Activated naive CD4-positive, alpha-beta T cell treated with anti-CD3 and anti-CD28 coated beads, Interleukin-2, amount 50 U/mL, for 72 hours (primary cell): ENCODE measurements around the gene ACER2. TPM values are rescaled to one million over a fixed set of nuclear protein-coding genes. Genes with fewer than 3 reads are reported as not detected.
A peak's percentile ranks its signal among the peaks of the same experiment; 100 is the strongest.
"Not testable (repeated sequence)": the region's sequence is repeated elsewhere in the genome, so short reads cannot be mapped to it uniquely, and the experiment has no call there.

Source experiments
- ATAC-seq, 2 donors: fragments of 150-1000 bp; cut with Tn5 transposase; 2 replicates each; pipeline ENCODE4 v1.10.0; 2021; ENCODE audit warnings: mild to moderate bottlenecking in 2 of 2, moderate library complexity in 2 of 2
- DNase-seq, 2 donors: peaks; one replicate each; pipeline ENCODE4 v3.0.0; 2021 to 2022; ENCODE audit warnings: low spot score in 2 of 2
- H3K27ac Mint-ChIP-seq, 2 donors: one replicate each; pipeline ENCODE4 v1.8.0; 2022; ENCODE audit warnings: mild to moderate bottlenecking in 2 of 2, mixed read lengths in 2 of 2
- H3K36me3 Mint-ChIP-seq, 2 donors: one replicate each; pipeline ENCODE4 v1.8.0; 2022; ENCODE audit warnings: mixed read lengths in 2 of 2
- H3K9me3 Mint-ChIP-seq, 2 donors: one replicate each; pipeline ENCODE4 v1.8.0; 2022; ENCODE audit warnings: mixed read lengths in 2 of 2
- total RNA-seq, 2 donors: library from RNA; stranded (reverse); gene quantifications; one replicate each; pipeline ENCODE4 v1.2.3, GENCODE V29; 2022

Gene ACER2
- 1 to 10 TPM; 1.2 to 4.3 TPM for total RNA-seq

DNA sequence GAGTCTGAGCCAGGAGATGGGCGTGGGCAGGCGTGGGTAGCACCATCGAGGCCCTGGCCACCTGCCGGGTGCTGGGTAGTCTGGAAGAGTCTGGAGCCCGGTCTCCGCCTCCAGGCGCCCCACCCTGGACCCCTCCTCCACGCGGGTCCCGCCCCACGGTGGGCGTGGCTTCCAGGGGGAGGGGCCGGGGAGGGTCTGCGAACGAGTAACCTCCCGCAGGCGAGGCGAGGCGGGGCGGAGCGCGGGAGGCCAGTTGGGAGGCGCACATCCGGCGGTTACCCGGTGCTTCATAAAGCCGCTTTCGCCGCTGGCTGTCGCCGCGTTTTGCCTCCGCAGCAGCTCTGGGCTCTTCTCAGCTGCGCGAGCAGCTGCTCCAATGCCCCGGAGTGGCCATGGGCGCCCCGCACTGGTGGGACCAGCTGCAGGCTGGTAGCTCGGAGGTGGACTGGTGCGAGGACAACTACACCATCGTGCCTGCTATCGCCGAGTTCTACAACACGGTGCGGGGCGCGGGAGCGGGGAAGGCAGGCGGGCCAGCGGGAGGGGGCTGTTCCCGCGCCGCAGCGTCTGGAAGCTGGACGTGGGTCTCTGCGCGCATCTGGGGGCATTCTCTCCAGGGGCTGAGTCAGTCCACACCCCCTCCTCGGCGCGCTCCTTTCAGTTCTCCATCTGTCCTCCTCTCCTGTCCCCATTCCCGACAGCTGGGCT lies at the start of gene ACER2:
Gene ACER2 (plus strand): TSS at position 317 of the 708 bp plus-strand sequence. CDS start 76 bp downstream, at position 393.
- H3K9me3 Mint-ChIP-seq = no peaks in the 10 kb centered on the region
- H3K27ac Mint-ChIP-seq = peak within 1 kb of the TSS; percentile 84 to 87
- peak; percentile 92 to 100 for DNase-seq
- peaks cover 0 to 9% of the 10 kb centered on the region in 2 donors for H3K36me3 Mint-ChIP-seq
- peak; percentile 92 to 96 for ATAC-seq

- peaks cover 0 to 5% of the 10 kb centered on the region in 2 donors for H3K36me3 Mint-ChIP-seq
- ATAC-seq (no peak), DNase-seq (no peak)
- peak overlapping the region in 1 of 2 donors; percentile 76 for H3K27ac Mint-ChIP-seq
- no peaks in the 10 kb centered on the region for H3K9me3 Mint-ChIP-seq
Observed at GRCh38 chr9:19369107-19369506, 39.7 kb upstream of the ACER2 start.

DNA sequence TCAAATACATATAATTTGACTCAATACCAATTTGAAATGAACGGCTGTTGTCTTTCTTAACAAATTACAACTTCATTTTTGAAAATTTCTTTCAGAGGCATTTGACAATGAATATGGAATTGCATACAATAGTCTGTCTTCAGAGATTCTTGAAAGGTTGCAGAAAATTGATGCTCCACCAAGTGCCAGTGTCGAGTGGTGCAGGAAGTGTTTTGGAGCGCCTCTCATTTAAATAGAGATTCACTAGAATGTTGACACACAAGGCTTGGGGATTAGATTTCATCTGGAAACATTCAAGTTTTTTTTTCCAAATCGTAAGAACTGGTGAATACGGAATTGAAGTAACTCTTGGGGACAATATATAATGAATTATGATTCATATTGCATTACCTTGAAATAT lies 36.9 kb upstream of the ACER2 start:
- Mint-ChIP-seq H3K9me3 (no peaks in the 10 kb centered on the region), H3K27ac (peak overlapping the region in 1 of 2 donors; percentile 84), H3K36me3 (peaks cover 9 to 32% of the 10 kb centered on the region in 2 donors)
- DNase-seq (no peak), ATAC-seq (no peak)

- Mint-ChIP-seq H3K27ac (peak overlapping the region in 1 of 2 donors; percentile 84), H3K36me3 (peaks cover 15 to 38% of the 10 kb centered on the region in 2 donors), H3K9me3 (no peaks in the 10 kb centered on the region)
- ATAC-seq = peak in 1 of 2 donors; percentile 16
- DNase-seq = no peak
Observed at GRCh38 chr9:19372567-19372966, 36.2 kb upstream of the ACER2 start.

GRCh38 chr9:19373527-19373926 lies 35.3 kb upstream of the ACER2 start:
- Mint-ChIP-seq H3K36me3 (peaks cover 25 to 48% of the 10 kb centered on the region in 2 donors), H3K9me3 (no peaks in the 10 kb centered on the region), H3K27ac (peak overlapping the region; percentile 22 to 84)
- DNase-seq (no peak), ATAC-seq (no peak)

GRCh38 chr9:19375538-19375937 lies 33.3 kb upstream of the ACER2 start:
- Mint-ChIP-seq H3K36me3 (peaks cover 45 to 68% of the 10 kb centered on the region in 2 donors), H3K9me3 (no peaks in the 10 kb centered on the region), H3K27ac (peak overlapping the region in 1 of 2 donors; percentile 100)
- ATAC-seq = no peak
- DNase-seq = no peak

- Mint-ChIP-seq H3K27ac (peak overlapping the region in 1 of 2 donors; percentile 100), H3K9me3 (no peaks in the 10 kb centered on the region)
- ATAC-seq = no peak
Observed at GRCh38 chr9:19376931-19377330, 31.9 kb upstream of the ACER2 start.

GRCh38 chr9:19378164-19378563 lies 30.6 kb upstream of the ACER2 start:
- DNase-seq (no peak), ATAC-seq (no peak)
- peaks cover 54 to 77% of the 10 kb centered on the region in 2 donors for H3K36me3 Mint-ChIP-seq
- peak overlapping the region; percentile 100 for H3K27ac Mint-ChIP-seq
- no peaks in the 10 kb centered on the region for H3K9me3 Mint-ChIP-seq

More at GRCh38 chr9:19376931-19377330, 31.9 kb upstream of the ACER2 start:
- no peak for DNase-seq
- H3K36me3 Mint-ChIP-seq = peaks cover 54 to 77% of the 10 kb centered on the region in 2 donors

DNA sequence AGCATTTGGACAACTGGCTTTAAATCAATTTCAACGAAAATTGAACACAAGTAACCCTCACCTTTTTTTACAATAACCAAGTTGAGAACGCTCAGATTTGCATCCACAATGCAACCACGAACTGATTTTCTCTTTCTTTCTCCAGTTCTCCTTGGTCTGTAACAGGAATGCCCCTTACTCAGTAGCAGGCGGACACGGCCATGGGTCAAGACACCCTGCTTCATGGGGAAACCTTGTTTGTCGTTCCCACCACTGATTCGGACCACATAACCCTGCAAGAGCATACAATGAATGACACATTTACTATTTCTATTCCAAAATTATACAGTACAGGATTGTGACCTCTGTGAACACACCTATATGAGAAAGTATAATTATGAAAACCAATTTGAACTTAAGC lies 30.2 kb upstream of the ACER2 start:
- H3K36me3 Mint-ChIP-seq = peaks cover 54 to 76% of the 10 kb centered on the region in 2 donors
- peak overlapping the region; percentile 100 for H3K27ac Mint-ChIP-seq
- no peak for DNase-seq
- no peak for ATAC-seq
- no peaks in the 10 kb centered on the region for H3K9me3 Mint-ChIP-seq

- H3K9me3 Mint-ChIP-seq = no peaks in the 10 kb centered on the region
- peak overlapping the region; percentile 100 for H3K27ac Mint-ChIP-seq
- peaks cover 54 to 70% of the 10 kb centered on the region in 2 donors for H3K36me3 Mint-ChIP-seq
- ATAC-seq (no peak), DNase-seq (no peak)
Observed at GRCh38 chr9:19379283-19379682, 29.5 kb upstream of the ACER2 start.

DNA sequence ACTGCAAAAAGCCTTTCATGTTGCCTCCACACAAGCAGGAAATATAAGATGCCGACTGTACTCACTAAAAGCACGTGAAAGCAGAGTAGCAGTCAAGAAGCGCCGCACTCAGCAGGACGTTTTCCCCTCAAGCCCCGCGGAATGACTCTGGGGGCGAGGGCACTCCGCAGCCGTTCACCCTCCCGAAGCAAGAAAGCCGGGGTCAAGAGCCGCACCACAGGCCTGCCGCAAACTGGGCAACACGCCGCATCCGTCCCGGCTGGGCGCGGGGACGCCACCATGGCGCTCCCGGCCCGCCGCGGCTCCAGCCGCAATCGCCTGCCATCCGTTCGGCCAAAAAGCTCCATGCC lies 29.1 kb upstream of the ACER2 start:
- H3K36me3 Mint-ChIP-seq = peaks cover 54 to 66% of the 10 kb centered on the region in 2 donors
- H3K27ac Mint-ChIP-seq = peak overlapping the region; percentile 100
- H3K9me3 Mint-ChIP-seq = no peaks in the 10 kb centered on the region
- ATAC-seq (peak; percentile 36 to 44), DNase-seq (no peak)

GRCh38 chr9:19380826-19381075 lies 28.1 kb upstream of the ACER2 start:
- H3K27ac Mint-ChIP-seq = peak overlapping the region; percentile 100
- peaks cover 54 to 57% of the 10 kb centered on the region in 2 donors for H3K36me3 Mint-ChIP-seq
- DNase-seq (no peak), ATAC-seq (no peak)
- H3K9me3 Mint-ChIP-seq = no peaks in the 10 kb centered on the region

DNA sequence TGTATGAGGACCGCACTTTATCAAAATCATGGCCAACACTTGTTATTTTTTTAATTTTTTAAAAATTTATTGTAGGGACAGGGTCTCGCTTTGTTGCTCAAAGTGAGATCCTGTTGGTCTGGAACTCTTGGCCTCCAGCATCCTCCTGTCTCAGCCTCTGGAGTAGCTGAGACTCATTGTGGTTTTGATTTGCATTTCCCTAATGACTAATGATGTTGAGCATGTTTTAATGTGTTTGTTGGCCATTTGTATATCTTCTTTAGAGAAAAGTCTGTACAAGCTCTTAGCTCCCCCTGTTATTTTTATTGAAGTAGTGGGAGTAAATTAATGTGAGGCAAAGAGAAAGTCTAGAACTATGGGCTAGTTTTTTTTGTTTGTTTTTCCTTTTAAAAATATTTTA lies 27.2 kb upstream of the ACER2 start:
- peaks cover 46 to 48% of the 10 kb centered on the region in 2 donors for H3K36me3 Mint-ChIP-seq
- H3K9me3 Mint-ChIP-seq = no peaks in the 10 kb centered on the region
- DNase-seq (no peak), ATAC-seq (no peak)
- peak overlapping the region in 1 of 2 donors; percentile 100 for H3K27ac Mint-ChIP-seq

- not testable (repeated sequence) for H3K9me3 Mint-ChIP-seq, DNase-seq, ATAC-seq, H3K27ac Mint-ChIP-seq
- peaks cover 12% of the 10 kb centered on the region in 2 donors for H3K36me3 Mint-ChIP-seq
Observed at GRCh38 chr9:19385212-19385611, 23.6 kb upstream of the ACER2 start.

DNA sequence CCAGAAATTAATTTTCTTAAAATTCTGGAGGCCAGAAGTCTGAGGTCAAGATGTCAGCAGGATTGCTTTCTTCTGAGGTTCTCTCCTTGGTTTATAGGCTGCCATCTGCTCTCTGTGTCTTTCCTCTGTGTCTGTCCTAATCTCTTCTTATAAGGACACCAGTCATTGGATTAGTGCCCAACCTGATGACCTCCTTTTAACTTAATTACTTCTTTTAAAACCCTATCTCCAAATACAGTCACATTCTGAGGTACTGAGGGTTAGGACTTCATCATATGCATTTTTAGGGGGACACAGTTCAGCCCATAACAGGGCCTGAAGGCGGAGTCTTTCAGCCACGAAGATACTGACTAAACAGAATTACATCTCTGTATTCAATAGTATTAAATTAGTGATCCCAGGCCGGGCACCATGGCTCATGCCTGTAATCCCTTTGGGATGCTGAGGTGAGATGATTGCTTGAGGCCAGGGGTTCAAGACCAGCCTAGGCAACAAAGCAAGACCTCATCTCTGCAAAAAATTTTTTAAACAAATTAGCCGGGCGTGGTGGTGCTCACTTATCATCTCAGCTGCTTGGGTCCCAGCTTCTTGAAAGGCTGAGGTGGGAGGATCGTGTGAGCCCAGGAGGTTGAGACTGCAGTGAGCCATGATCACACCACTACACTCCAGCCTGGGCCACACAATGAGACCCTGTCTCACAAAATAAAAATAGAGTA lies 22.9 kb upstream of the ACER2 start:
- H3K9me3 Mint-ChIP-seq = no peaks in the 10 kb centered on the region
- DNase-seq (no peak), ATAC-seq (no peak)
- H3K27ac Mint-ChIP-seq = no peak overlapping the region
- H3K36me3 Mint-ChIP-seq = peaks cover 5% of the 10 kb centered on the region in 2 donors

DNA sequence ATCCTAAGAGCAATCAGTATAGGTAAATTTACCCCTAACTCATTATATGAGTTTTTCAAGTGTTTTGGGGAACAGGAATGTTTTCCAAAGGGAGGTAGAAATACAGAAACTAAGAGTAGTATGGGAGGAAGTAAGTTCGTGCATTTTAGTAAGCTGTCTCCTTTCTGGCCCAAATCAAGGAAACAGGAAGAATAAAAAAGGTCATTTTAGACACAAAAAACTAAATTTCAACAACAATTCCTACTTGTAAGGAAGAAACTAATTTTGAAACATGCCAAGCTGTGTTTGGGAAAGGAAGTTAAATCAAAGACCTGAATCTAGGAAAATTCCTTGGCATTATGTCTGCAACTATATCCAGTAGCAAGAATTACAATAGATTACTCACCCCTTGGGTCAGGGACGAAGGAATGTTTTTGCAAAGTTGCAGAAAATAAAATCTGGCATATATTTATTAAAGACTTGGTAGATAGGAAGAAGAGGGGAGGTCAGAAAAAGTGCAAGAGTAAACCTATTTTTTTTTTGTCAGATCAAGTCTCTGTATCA lies 22.2 kb upstream of the ACER2 start:
- Mint-ChIP-seq H3K36me3 (no peaks in the 10 kb centered on the region), H3K27ac (no peak overlapping the region), H3K9me3 (no peaks in the 10 kb centered on the region)
- no peak for DNase-seq
- no peak for ATAC-seq

- Mint-ChIP-seq H3K27ac (no peak overlapping the region), H3K36me3 (no peaks in the 10 kb centered on the region), H3K9me3 (no peaks in the 10 kb centered on the region)
- no peak for DNase-seq
- ATAC-seq = no peak
Observed at GRCh38 chr9:19387317-19387716, 21.5 kb upstream of the ACER2 start.
